Mammary epithelial cell (primary cell): ENCODE data around the gene DOK5.

ENCODE experiments used
- EZH2 ChIP-seq: IDR thresholded peaks from 2 replicates; pipeline ENCODE4 v1.6.1; 2012; ENCODE audit warnings: low read length, inconsistent platforms, borderline replicate concordance
- TF ChIP-seq, protein P1 (sequence below), 2 donors: IDR thresholded peaks in 1 of 2; conservative IDR thresholded peaks in 1 of 2; 2 replicates each; pipeline ENCODE4 v1.5.1; 2011 to 2012; ENCODE audit warnings: inconsistent platforms in 2 of 2, low read length in 2 of 2, mild to moderate bottlenecking in 2 of 2, control low read depth in 1 of 2, low read depth in 1 of 2; ENCODE audit not compliant: insufficient read depth in 1 of 2; ENCODE audit errors: extremely low read depth in 1 of 2

GRCh38 chr20:54665812-54666211, 190.4 kb downstream of the DOK5 start:
- no peak for TF ChIP-seq EZH2
- TF ChIP-seq, protein P1, sequence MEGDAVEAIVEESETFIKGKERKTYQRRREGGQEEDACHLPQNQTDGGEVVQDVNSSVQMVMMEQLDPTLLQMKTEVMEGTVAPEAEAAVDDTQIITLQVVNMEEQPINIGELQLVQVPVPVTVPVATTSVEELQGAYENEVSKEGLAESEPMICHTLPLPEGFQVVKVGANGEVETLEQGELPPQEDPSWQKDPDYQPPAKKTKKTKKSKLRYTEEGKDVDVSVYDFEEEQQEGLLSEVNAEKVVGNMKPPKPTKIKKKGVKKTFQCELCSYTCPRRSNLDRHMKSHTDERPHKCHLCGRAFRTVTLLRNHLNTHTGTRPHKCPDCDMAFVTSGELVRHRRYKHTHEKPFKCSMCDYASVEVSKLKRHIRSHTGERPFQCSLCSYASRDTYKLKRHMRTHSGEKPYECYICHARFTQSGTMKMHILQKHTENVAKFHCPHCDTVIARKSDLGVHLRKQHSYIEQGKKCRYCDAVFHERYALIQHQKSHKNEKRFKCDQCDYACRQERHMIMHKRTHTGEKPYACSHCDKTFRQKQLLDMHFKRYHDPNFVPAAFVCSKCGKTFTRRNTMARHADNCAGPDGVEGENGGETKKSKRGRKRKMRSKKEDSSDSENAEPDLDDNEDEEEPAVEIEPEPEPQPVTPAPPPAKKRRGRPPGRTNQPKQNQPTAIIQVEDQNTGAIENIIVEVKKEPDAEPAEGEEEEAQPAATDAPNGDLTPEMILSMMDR (conservative IDR thresholded peaks at IDR 0.05 in 1 of 2, IDR thresholded peaks at IDR 0.05 in 1 of 2; ENCODE audit: extremely low read depth in 1 of 2, insufficient read depth in 1 of 2, low read depth in 1 of 2, low read length in 2 of 2), result no peak
